ENCODE data around the gene UBA6. TPM values are rescaled to one million over a fixed set of nuclear protein-coding genes. Genes with fewer than 3 reads are reported as not detected.

Gene UBA6
- 10 to 100 TPM; 28.3 to 94.5 TPM for total RNA-seq

DNA sequence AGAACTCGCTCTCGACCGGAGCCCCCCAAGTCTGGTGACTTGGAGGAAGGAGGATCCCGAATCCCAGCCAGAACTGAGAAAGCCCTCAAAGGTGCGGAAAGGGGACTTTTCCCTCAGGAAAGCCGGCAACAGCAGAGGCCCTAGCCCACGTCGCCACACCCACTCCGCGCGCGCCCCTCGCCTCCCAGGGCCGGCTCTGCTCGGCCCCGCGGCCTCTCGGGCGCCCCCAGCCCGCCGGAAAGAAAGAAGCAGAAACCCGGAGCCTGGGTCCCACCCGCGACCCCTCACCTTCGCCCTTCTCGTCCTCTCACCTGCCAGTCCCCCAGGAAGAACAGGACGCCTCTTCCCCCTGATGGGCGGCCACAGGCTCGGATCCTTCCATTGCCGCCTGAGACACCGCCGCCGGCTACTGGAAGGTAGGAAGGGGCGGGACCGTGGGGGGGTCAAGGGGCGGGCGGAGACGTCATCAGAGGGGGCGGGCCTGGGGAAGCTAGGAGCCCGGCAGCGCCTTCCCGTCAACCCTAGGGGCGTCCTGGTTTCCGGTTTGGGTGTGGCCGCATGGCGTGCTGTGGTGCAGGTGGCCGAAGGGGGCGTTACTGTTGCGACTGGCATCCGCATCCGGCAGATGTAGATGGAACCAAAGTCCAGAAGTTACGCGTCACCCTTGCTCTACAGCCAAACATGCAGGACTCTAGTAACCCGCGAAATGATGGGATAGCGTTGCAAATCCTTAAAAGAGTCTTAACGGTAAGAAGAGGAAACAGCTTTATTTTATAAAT, at the start of gene UBA6:
Gene UBA6, minus strand, starts transcription at position 418 of the 779 bp plus-strand sequence. Its CDS starts 36 bp downstream, at position 382.
- ATAC-seq (ENCODE audit: insufficient number of reproducible peaks, low FRiP score, low read depth) (peak; percentile 96), DNase-seq (ENCODE audit: low spot score) (peak; percentile 90)
- no peak for TF ChIP-seq CTCF (IDR thresholded peaks at IDR 0.05)
- H3K9me3 ChIP-seq: no peaks in the 10 kb centered on the region
- peaks cover 5 to 16% of the 10 kb centered on the region in 2 donors for H3K4me1 ChIP-seq (ENCODE audit: control insufficient read depth in 1 of 2, low read depth in 2 of 2)
- no peaks in the 10 kb centered on the region for H3K27me3 ChIP-seq (replicated peaks; ENCODE audit: insufficient read depth)
- peak within 1 kb of the TSS; percentile 80 for H3K4me3 ChIP-seq
- H3K36me3 ChIP-seq: no peaks in the 10 kb centered on the region
- peak within 1 kb of the TSS; percentile 85 to 89 for H3K27ac ChIP-seq

GRCh38 chr4:67750691-67751090, 49.7 kb upstream of the UBA6 start:
- Histone ChIP-seq H3K27me3 (replicated peaks; ENCODE audit: insufficient read depth) (no peaks in the 10 kb centered on the region), H3K36me3 (no peaks in the 10 kb centered on the region), H3K27ac (no peak overlapping the region), H3K4me3 (no peak overlapping the region), H3K4me1 (ENCODE audit: control insufficient read depth in 1 of 2, low read depth in 2 of 2) (peaks cover 0 to 5% of the 10 kb centered on the region in 2 donors), H3K9me3 (no peaks in the 10 kb centered on the region)
- TF ChIP-seq CTCF (IDR thresholded peaks at IDR 0.05): no peak
- ATAC-seq (ENCODE audit: insufficient number of reproducible peaks, low FRiP score, low read depth) (no peak), DNase-seq (ENCODE audit: low spot score) (no peak)

DNA sequence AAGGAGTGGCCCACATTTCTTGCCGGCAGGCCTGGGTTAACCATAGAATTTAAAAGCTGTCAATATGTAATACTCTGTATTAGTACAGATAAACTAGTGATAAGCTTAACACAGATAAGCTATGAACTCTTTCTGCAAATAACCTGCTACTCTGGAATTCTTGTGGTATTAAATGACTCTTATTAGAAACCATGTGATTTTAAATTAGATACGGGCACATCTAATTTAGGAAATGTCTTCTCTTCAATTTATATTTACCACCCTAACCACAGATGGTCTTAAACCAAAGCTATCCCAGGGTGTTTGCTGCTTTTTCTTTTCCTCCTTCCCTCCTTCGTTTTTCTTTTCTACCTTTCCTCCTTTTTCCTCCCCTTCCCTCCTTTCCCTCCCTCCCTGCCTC, 48.3 kb upstream of the UBA6 start:
- TF ChIP-seq CTCF (IDR thresholded peaks at IDR 0.05): no peak
- ATAC-seq (ENCODE audit: insufficient number of reproducible peaks, low FRiP score, low read depth): no peak
- no peaks in the 10 kb centered on the region for H3K9me3 ChIP-seq

DNA sequence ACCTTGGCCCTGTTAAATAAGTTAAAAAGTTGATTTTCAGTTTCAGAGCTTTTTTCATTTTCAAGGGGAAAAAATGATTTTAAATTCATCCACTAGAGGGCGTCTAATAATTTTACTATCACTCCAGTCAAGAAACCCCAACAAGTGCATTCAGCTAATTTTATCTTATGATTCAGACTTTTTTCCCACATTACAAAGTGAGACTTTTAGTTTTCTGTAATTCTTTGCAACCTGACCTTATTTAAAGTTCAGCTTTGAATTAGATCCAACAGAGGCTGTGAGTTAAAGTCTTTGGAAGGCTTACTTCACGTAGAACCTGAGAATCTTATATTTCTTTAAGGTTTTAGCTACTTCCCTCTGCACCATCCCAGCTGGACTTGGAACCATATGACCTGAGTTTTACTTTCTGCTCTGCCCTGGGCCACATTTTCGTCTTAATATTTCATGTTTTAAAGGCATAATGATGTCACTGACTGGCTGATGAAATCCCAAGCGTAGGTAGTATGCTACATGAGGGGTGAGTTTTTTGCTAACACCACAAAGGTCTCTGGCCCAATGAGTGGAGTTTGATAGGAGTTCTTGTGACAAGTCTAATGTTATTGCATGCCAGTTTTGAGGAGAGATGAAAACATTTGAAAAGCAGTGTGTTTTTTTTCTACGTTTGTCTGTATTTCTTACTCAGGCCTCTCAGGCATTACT, 46.0 kb upstream of the UBA6 start:
- peak; percentile 85 for ATAC-seq (ENCODE audit: insufficient number of reproducible peaks, low FRiP score, low read depth)
- Histone ChIP-seq H3K4me3 (peak overlapping the region; percentile 27), H3K4me1 (ENCODE audit: control insufficient read depth in 1 of 2, low read depth in 2 of 2) (peaks cover 0 to 5% of the 10 kb centered on the region in 2 donors), H3K27ac (peak overlapping the region; percentile 32 to 51), H3K9me3 (no peaks in the 10 kb centered on the region), H3K36me3 (no peaks in the 10 kb centered on the region), H3K27me3 (replicated peaks; ENCODE audit: insufficient read depth) (no peaks in the 10 kb centered on the region)
- peak; percentile 72 for TF ChIP-seq CTCF (IDR thresholded peaks at IDR 0.05)
- DNase-seq (ENCODE audit: low spot score): no peak

More for the DNA sequence above, 48.3 kb upstream of the UBA6 start:
- H3K36me3 ChIP-seq: no peaks in the 10 kb centered on the region
- H3K4me1 ChIP-seq (ENCODE audit: control insufficient read depth in 1 of 2, low read depth in 2 of 2): peaks cover 0 to 5% of the 10 kb centered on the region in 2 donors
- DNase-seq (ENCODE audit: low spot score): no peak
- no peak overlapping the region for H3K27ac ChIP-seq
- H3K4me3 ChIP-seq: no peak overlapping the region
- no peaks in the 10 kb centered on the region for H3K27me3 ChIP-seq (replicated peaks; ENCODE audit: insufficient read depth)

- ATAC-seq (ENCODE audit: insufficient number of reproducible peaks, low FRiP score, low read depth): no peak
These were observed 43.8 kb upstream of the UBA6 start for GRCh38 chr4:67744561-67745283.

More at GRCh38 chr4:67744561-67745283, 43.8 kb upstream of the UBA6 start:
- no peak overlapping the region for H3K4me3 ChIP-seq
- H3K36me3 ChIP-seq: no peaks in the 10 kb centered on the region
- TF ChIP-seq CTCF (IDR thresholded peaks at IDR 0.05): no peak
- no peaks in the 10 kb centered on the region for H3K9me3 ChIP-seq
- no peak for DNase-seq (ENCODE audit: low spot score)
- H3K27ac ChIP-seq: no peak overlapping the region
- peaks cover 0 to 5% of the 10 kb centered on the region in 2 donors for H3K4me1 ChIP-seq (ENCODE audit: control insufficient read depth in 1 of 2, low read depth in 2 of 2)
- H3K27me3 ChIP-seq (replicated peaks; ENCODE audit: insufficient read depth): no peaks in the 10 kb centered on the region
